ENCODE measurements around the gene ZSCAN5C. TPM values are rescaled to one million over a fixed set of nuclear protein-coding genes. Genes with fewer than 3 reads are reported as not detected.

The ZSCAN5C gene
- polyA plus RNA-seq (2013, experiment 1 of 4), result not detected
- polyA plus RNA-seq (2013, experiment 2 of 4), result not detected
- polyA plus RNA-seq (2013, experiment 3 of 4), result not detected
- not detected for polyA plus RNA-seq (2013, experiment 4 of 4)

DNA sequence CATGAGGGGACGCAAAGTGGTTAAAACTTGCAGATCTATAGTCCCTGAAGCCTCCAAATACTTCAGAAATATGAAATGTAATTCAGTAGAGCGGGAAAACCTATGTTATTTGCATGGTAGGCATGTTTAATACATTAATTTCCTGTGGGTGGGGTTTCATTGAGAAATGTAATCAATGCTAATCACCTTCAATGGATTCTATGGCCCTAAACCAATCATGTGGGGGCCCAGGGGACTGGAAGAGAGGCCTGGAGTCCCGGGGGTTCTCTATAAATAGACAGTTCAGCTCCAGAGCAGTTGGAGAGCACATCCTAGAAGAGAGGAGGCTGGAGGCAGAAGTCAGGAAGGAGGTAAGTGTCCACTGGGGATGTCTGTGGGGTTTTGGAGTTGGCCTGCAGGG lies at the start of gene ZSCAN5C:
Gene ZSCAN5C, plus strand, starts transcription at position 301 of the 400 bp plus-strand sequence. CDS start 3,641 bp downstream, outside the sequence.
- Histone ChIP-seq H3K36me3 (ENCODE audit: control insufficient read depth, insufficient read depth, low read length) (no peaks in the 10 kb centered on the region), H3K27ac (ENCODE audit: insufficient read depth, low read depth, low read length, poor library complexity, severe bottlenecking) (no peak within 1 kb of the TSS), H3K4me1 (ENCODE audit: control insufficient read depth, insufficient read depth, low read length) (no peaks in the 10 kb centered on the region), H3K4me3 (ENCODE audit: insufficient read depth, low read depth, low read length) (no peak within 1 kb of the TSS), H3K9me3 (ENCODE audit: control insufficient read depth, low read length) (no peaks in the 10 kb centered on the region), H3K27me3 (ENCODE audit: control insufficient read depth, insufficient read depth, low read length, poor library complexity, severe bottlenecking) (no peaks in the 10 kb centered on the region)
- WGBS, 2 experiments, result 82 to 87% methylated on average over 3 of the region's 3 CpGs

GRCh38 chr19:56152644-56153043 lies 49.4 kb upstream of the ZSCAN5C start:
- H3K36me3 ChIP-seq (ENCODE audit: control insufficient read depth, insufficient read depth, low read length), result peaks cover 23% of the 10 kb centered on the region
- 73 to 76% methylated on average over 2 of the region's 2 CpGs for WGBS, 2 experiments
- no peaks in the 10 kb centered on the region for H3K27me3 ChIP-seq (ENCODE audit: control insufficient read depth, insufficient read depth, low read length, poor library complexity, severe bottlenecking)
- peaks cover 15% of the 10 kb centered on the region for H3K4me1 ChIP-seq (ENCODE audit: control insufficient read depth, insufficient read depth, low read length)
- no peaks in the 10 kb centered on the region for H3K9me3 ChIP-seq (ENCODE audit: control insufficient read depth, low read length)
- no peak overlapping the region for H3K4me3 ChIP-seq (ENCODE audit: insufficient read depth, low read depth, low read length)
- no peak overlapping the region for H3K27ac ChIP-seq (ENCODE audit: insufficient read depth, low read depth, low read length, poor library complexity, severe bottlenecking)

- Histone ChIP-seq H3K4me1 (ENCODE audit: control insufficient read depth, insufficient read depth, low read length) (peaks cover 15% of the 10 kb centered on the region), H3K4me3 (ENCODE audit: insufficient read depth, low read depth, low read length) (no peak overlapping the region)
- WGBS, 2 experiments, result 15 to 17% methylated on average over 6 of the region's 6 CpGs
Measured at GRCh38 chr19:56153507-56153906, 48.6 kb upstream of the ZSCAN5C start.

GRCh38 chr19:56155124-56155687 lies 46.9 kb upstream of the ZSCAN5C start:
- H3K27ac ChIP-seq (ENCODE audit: insufficient read depth, low read depth, low read length, poor library complexity, severe bottlenecking), result no peak overlapping the region
- H3K4me1 ChIP-seq (ENCODE audit: control insufficient read depth, insufficient read depth, low read length), result peaks cover 15% of the 10 kb centered on the region
- 81 to 83% methylated on average over 17 of the region's 17 CpGs for WGBS, 2 experiments
- no peak overlapping the region for H3K4me3 ChIP-seq (ENCODE audit: insufficient read depth, low read depth, low read length)
- no peaks in the 10 kb centered on the region for H3K9me3 ChIP-seq (ENCODE audit: control insufficient read depth, low read length)
- peaks cover 12% of the 10 kb centered on the region for H3K36me3 ChIP-seq (ENCODE audit: control insufficient read depth, insufficient read depth, low read length)
- no peaks in the 10 kb centered on the region for H3K27me3 ChIP-seq (ENCODE audit: control insufficient read depth, insufficient read depth, low read length, poor library complexity, severe bottlenecking)

More at GRCh38 chr19:56153507-56153906, 48.6 kb upstream of the ZSCAN5C start:
- Histone ChIP-seq H3K27me3 (ENCODE audit: control insufficient read depth, insufficient read depth, low read length, poor library complexity, severe bottlenecking) (no peaks in the 10 kb centered on the region), H3K9me3 (ENCODE audit: control insufficient read depth, low read length) (no peaks in the 10 kb centered on the region), H3K36me3 (ENCODE audit: control insufficient read depth, insufficient read depth, low read length) (peaks cover 14% of the 10 kb centered on the region), H3K27ac (ENCODE audit: insufficient read depth, low read depth, low read length, poor library complexity, severe bottlenecking) (no peak overlapping the region)

DNA sequence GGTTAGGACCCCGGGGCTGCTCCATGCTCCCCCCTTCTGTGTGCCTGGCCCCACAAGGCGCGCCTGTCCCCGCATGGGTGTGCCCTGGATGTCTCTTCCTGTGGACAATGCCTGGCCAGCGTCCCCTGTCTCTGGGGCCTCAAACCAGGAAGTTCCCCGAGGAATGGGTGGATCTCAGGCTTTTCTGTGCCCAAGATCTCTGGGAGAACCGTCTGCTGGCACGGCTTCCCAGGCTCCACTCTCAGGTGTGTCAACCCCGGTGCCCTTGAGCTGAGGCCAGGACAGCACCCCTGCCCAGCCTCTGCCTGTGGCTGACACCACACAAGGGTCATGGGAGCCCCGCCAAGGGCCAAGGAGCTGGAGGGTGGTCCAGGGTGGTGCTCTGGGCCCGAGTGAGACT lies 45.3 kb upstream of the ZSCAN5C start:
- WGBS, 2 experiments, result 95 to 96% methylated on average over 11 of the region's 11 CpGs
- H3K9me3 ChIP-seq (ENCODE audit: control insufficient read depth, low read length), result no peaks in the 10 kb centered on the region
- no peak overlapping the region for H3K4me3 ChIP-seq (ENCODE audit: insufficient read depth, low read depth, low read length)
- no peak overlapping the region for H3K27ac ChIP-seq (ENCODE audit: insufficient read depth, low read depth, low read length, poor library complexity, severe bottlenecking)
- peaks cover 12% of the 10 kb centered on the region for H3K36me3 ChIP-seq (ENCODE audit: control insufficient read depth, insufficient read depth, low read length)
- H3K27me3 ChIP-seq (ENCODE audit: control insufficient read depth, insufficient read depth, low read length, poor library complexity, severe bottlenecking), result no peaks in the 10 kb centered on the region
- peaks cover 15% of the 10 kb centered on the region for H3K4me1 ChIP-seq (ENCODE audit: control insufficient read depth, insufficient read depth, low read length)

- peaks cover 12% of the 10 kb centered on the region for H3K36me3 ChIP-seq (ENCODE audit: control insufficient read depth, insufficient read depth, low read length)
Measured at GRCh38 chr19:56158170-56158757, 43.8 kb upstream of the ZSCAN5C start.

GRCh38 chr19:56159009-56159559 lies 43.0 kb upstream of the ZSCAN5C start:
- Histone ChIP-seq H3K4me3 (ENCODE audit: insufficient read depth, low read depth, low read length) (no peak overlapping the region), H3K4me1 (ENCODE audit: control insufficient read depth, insufficient read depth, low read length) (no peaks in the 10 kb centered on the region), H3K36me3 (ENCODE audit: control insufficient read depth, insufficient read depth, low read length) (peaks cover 12% of the 10 kb centered on the region), H3K9me3 (ENCODE audit: control insufficient read depth, low read length) (no peaks in the 10 kb centered on the region), H3K27ac (ENCODE audit: insufficient read depth, low read depth, low read length, poor library complexity, severe bottlenecking) (no peak overlapping the region), H3K27me3 (ENCODE audit: control insufficient read depth, insufficient read depth, low read length, poor library complexity, severe bottlenecking) (no peaks in the 10 kb centered on the region)
- WGBS, 2 experiments, result 88 to 92% methylated on average over 9 of the region's 9 CpGs

More at GRCh38 chr19:56158170-56158757, 43.8 kb upstream of the ZSCAN5C start:
- WGBS, 2 experiments, result 94 to 96% methylated on average over 16 of the region's 16 CpGs
- Histone ChIP-seq H3K4me1 (ENCODE audit: control insufficient read depth, insufficient read depth, low read length) (peaks cover 8% of the 10 kb centered on the region), H3K27ac (ENCODE audit: insufficient read depth, low read depth, low read length, poor library complexity, severe bottlenecking) (no peak overlapping the region), H3K27me3 (ENCODE audit: control insufficient read depth, insufficient read depth, low read length, poor library complexity, severe bottlenecking) (no peaks in the 10 kb centered on the region), H3K4me3 (ENCODE audit: insufficient read depth, low read depth, low read length) (no peak overlapping the region), H3K9me3 (ENCODE audit: control insufficient read depth, low read length) (no peaks in the 10 kb centered on the region)

DNA sequence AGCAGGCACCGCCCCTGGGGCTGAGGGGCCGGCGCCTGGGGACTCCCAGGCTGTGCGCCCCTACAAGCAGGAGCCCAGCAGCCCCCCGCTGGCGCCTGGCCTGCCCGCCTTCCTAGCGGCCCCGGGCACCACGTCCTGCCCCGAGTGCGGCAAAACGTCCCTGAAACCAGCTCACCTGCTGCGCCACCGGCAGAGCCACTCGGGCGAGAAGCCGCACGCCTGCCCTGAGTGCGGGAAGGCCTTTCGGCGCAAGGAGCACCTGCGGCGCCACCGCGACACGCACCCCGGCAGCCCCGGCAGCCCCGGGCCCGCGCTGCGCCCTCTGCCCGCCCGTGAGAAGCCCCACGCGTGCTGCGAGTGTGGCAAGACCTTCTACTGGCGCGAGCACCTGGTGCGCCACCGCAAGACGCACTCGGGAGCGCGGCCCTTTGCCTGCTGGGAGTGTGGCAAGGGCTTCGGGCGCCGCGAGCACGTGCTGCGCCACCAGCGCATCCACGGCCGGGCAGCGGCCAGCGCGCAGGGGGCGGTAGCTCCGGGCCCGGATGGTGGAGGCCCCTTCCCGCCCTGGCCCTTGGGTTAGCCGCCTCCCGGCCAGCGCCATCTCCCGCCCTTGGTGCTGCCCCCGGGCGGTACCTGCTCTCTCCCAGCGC lies 42.3 kb upstream of the ZSCAN5C start:
- H3K27me3 ChIP-seq (ENCODE audit: control insufficient read depth, insufficient read depth, low read length, poor library complexity, severe bottlenecking), result no peaks in the 10 kb centered on the region
- H3K9me3 ChIP-seq (ENCODE audit: control insufficient read depth, low read length), result no peaks in the 10 kb centered on the region
- 95 to 96% methylated on average over 69 of the region's 69 CpGs for WGBS, 2 experiments
- H3K4me1 ChIP-seq (ENCODE audit: control insufficient read depth, insufficient read depth, low read length), result no peaks in the 10 kb centered on the region
- H3K4me3 ChIP-seq (ENCODE audit: insufficient read depth, low read depth, low read length), result no peak overlapping the region
- H3K27ac ChIP-seq (ENCODE audit: insufficient read depth, low read depth, low read length, poor library complexity, severe bottlenecking), result no peak overlapping the region
- peaks cover 12% of the 10 kb centered on the region for H3K36me3 ChIP-seq (ENCODE audit: control insufficient read depth, insufficient read depth, low read length)

GRCh38 chr19:56161534-56161933 lies 40.5 kb upstream of the ZSCAN5C start:
- H3K27me3 ChIP-seq (ENCODE audit: control insufficient read depth, insufficient read depth, low read length, poor library complexity, severe bottlenecking), result no peaks in the 10 kb centered on the region
- H3K4me1 ChIP-seq (ENCODE audit: control insufficient read depth, insufficient read depth, low read length), result no peaks in the 10 kb centered on the region
- no peak overlapping the region for H3K4me3 ChIP-seq (ENCODE audit: insufficient read depth, low read depth, low read length)
- WGBS, 2 experiments, result 95 to 97% methylated on average over 11 of the region's 11 CpGs
- no peaks in the 10 kb centered on the region for H3K36me3 ChIP-seq (ENCODE audit: control insufficient read depth, insufficient read depth, low read length)
- H3K27ac ChIP-seq (ENCODE audit: insufficient read depth, low read depth, low read length, poor library complexity, severe bottlenecking), result no peak overlapping the region
- no peaks in the 10 kb centered on the region for H3K9me3 ChIP-seq (ENCODE audit: control insufficient read depth, low read length)

- H3K4me1 ChIP-seq (ENCODE audit: control insufficient read depth, insufficient read depth, low read length), result no peaks in the 10 kb centered on the region
- no peak overlapping the region for H3K4me3 ChIP-seq (ENCODE audit: insufficient read depth, low read depth, low read length)
- H3K27me3 ChIP-seq (ENCODE audit: control insufficient read depth, insufficient read depth, low read length, poor library complexity, severe bottlenecking), result no peaks in the 10 kb centered on the region
- 89 to 90% methylated on average over 9 of the region's 9 CpGs for WGBS, 2 experiments
- no peaks in the 10 kb centered on the region for H3K9me3 ChIP-seq (ENCODE audit: control insufficient read depth, low read length)
- H3K36me3 ChIP-seq (ENCODE audit: control insufficient read depth, insufficient read depth, low read length), result no peaks in the 10 kb centered on the region
- no peak overlapping the region for H3K27ac ChIP-seq (ENCODE audit: insufficient read depth, low read depth, low read length, poor library complexity, severe bottlenecking)
Measured at GRCh38 chr19:56162258-56162657, 39.8 kb upstream of the ZSCAN5C start.

Data from ectodermal cell (in vitro differentiated cells).